Hematopoietic multipotent progenitor cell treated with erythropoietin and hydrocortisone succinate and interleukin-3 and kit ligand, for 6 days (in vitro differentiated cells): Measurements from ENCODE around the gene SIGLEC14.
"Not testable (repeated sequence)": the region's sequence is repeated elsewhere in the genome, so short reads cannot be mapped to it uniquely, and the experiment has no call there.

Experiments
- DNase-seq: peaks from one replicate; pipeline ENCODE4 v3.0.0-alpha.2; 2015

Gene SIGLEC14

GRCh38 chr19:51646730-51647129 lies at the start of gene SIGLEC14:
SIGLEC14 (minus strand) TSS chr19:51646825; CDS start chr19:51646759, 66 bp downstream.
- not testable (repeated sequence) for DNase-seq

- DNase-seq: no peak
Observed at GRCh38 chr19:51695702-51696315, 49.2 kb upstream of the SIGLEC14 start.

GRCh38 chr19:51695088-51695487 lies 48.5 kb upstream of the SIGLEC14 start:
- DNase-seq: no peak

GRCh38 chr19:51694318-51695085 lies 47.9 kb upstream of the SIGLEC14 start:
- DNase-seq: no peak

GRCh38 chr19:51693819-51694218 lies 47.2 kb upstream of the SIGLEC14 start:
- DNase-seq: no peak

- no peak for DNase-seq
Observed at GRCh38 chr19:51693260-51693659, 46.6 kb upstream of the SIGLEC14 start, which contains the start of gene SPACA6. SPACA6 (plus strand) TSS chr19:51693330; CDS start chr19:51693527, 197 bp downstream.

GRCh38 chr19:51692468-51692867 lies 45.8 kb upstream of the SIGLEC14 start:
- DNase-seq: no peak

- no peak for DNase-seq
Observed at GRCh38 chr19:51691584-51692428, 45.2 kb upstream of the SIGLEC14 start.

- no peak for DNase-seq
Observed at GRCh38 chr19:51691074-51691583, 44.5 kb upstream of the SIGLEC14 start.

GRCh38 chr19:51690454-51691073 lies 43.9 kb upstream of the SIGLEC14 start:
- DNase-seq: peak; percentile 49

GRCh38 chr19:51689751-51690453 lies 43.3 kb upstream of the SIGLEC14 start:
- DNase-seq: no peak

GRCh38 chr19:51688671-51689571 lies 42.3 kb upstream of the SIGLEC14 start:
- no peak for DNase-seq

- no peak for DNase-seq
Observed at GRCh38 chr19:51687791-51688670, 41.4 kb upstream of the SIGLEC14 start.

GRCh38 chr19:51686171-51686570 lies 39.5 kb upstream of the SIGLEC14 start:
- no peak for DNase-seq

GRCh38 chr19:51681286-51681941 lies 34.8 kb upstream of the SIGLEC14 start:
- no peak for DNase-seq

GRCh38 chr19:51680474-51680873 lies 33.8 kb upstream of the SIGLEC14 start:
- DNase-seq: no peak

GRCh38 chr19:51676566-51677083 lies 30.0 kb upstream of the SIGLEC14 start:
- DNase-seq: no peak

- peak; percentile 60 for DNase-seq
Observed at GRCh38 chr19:51675911-51676565, 29.4 kb upstream of the SIGLEC14 start.
